ENCODE measurements around the gene OR6K6.

The OR6K6 gene, protein sequence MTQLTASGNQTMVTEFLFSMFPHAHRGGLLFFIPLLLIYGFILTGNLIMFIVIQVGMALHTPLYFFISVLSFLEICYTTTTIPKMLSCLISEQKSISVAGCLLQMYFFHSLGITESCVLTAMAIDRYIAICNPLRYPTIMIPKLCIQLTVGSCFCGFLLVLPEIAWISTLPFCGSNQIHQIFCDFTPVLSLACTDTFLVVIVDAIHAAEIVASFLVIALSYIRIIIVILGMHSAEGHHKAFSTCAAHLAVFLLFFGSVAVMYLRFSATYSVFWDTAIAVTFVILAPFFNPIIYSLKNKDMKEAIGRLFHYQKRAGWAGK

DNA sequence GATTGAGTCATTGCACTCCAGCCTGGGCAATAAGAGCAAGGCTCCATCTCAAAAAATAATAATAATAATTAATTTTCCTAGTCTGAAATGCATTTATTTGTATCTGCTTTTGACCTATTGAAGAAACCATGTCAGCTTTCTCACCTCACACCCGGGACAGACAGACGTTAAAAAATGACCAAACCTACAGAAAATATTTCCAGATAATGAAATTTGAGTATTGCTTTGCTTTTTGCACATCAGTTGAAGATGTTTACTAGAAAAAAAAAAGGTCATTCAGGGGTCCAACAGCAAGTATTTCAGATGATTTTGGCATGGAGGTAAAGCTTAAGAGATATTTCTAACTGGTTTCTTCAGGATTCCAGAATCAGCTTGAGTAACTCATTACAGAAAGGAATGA, at the start of gene OR6K6:
Gene OR6K6, plus strand, starts transcription at position 301 of the 400 bp plus-strand sequence. CDS start 168 bp downstream, outside the sequence.
- DNase-seq = no peak

DNA sequence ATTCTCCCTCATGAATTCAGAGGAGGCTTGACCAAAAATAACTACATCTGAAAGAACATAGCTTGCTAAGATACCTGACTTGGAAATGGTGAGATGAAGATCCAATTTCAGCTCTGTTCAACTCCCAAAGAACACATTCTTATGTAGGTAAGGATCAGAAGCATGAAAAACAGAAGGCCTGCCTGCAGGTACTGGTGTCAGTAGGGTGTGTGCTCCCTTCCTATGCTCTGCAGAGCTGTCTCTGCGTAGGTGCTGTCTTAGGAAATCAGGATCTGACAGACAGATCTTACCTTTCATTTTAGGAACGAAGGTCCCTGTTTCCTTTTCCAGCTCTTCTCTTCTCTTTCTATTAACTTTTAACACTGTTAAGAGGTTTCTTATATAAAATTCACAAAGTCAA, 48.4 kb upstream of the OR6K6 start:
- DNase-seq = no peak

- DNase-seq = no peak
Observed at GRCh38 chr1:158711098-158711497, 43.4 kb upstream of the OR6K6 start.

- DNase-seq = no peak
Observed at GRCh38 chr1:158714754-158715153, 39.8 kb upstream of the OR6K6 start.

- DNase-seq = no peak
Observed at GRCh38 chr1:158716335-158716734, 38.2 kb upstream of the OR6K6 start.

DNA sequence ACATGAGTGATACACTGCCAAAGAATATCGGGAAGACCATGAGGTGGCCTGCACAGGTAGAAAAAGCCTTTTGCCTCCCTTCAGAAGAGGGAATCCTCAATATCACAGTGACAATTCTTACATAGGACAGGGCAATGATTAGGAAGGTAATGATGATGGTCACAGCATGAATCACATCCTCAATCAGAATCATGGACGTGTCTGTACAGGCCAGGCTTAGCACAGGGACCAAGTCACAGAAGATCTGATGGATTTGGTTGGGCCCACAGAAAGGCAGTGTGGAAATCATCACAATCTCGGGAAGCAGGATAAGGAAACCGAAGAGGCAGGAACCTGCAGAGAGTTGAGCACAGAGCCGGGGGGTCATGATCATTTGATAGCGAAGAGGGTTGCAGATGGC, 37.2 kb upstream of the OR6K6 start:
- DNase-seq = no peak

GRCh38 chr1:158719664-158720063, 34.9 kb upstream of the OR6K6 start:
- DNase-seq = no peak

- no peak for DNase-seq
Observed at GRCh38 chr1:158720620-158721019, 33.9 kb upstream of the OR6K6 start, which contains the start of gene OR6K3. Gene OR6K3, minus strand, starts transcription at chr1:158720720. Its CDS starts 2,605 bp downstream, at chr1:158718115.

GRCh38 chr1:158724442-158724841, 30.1 kb upstream of the OR6K6 start:
- no peak for DNase-seq

DNA sequence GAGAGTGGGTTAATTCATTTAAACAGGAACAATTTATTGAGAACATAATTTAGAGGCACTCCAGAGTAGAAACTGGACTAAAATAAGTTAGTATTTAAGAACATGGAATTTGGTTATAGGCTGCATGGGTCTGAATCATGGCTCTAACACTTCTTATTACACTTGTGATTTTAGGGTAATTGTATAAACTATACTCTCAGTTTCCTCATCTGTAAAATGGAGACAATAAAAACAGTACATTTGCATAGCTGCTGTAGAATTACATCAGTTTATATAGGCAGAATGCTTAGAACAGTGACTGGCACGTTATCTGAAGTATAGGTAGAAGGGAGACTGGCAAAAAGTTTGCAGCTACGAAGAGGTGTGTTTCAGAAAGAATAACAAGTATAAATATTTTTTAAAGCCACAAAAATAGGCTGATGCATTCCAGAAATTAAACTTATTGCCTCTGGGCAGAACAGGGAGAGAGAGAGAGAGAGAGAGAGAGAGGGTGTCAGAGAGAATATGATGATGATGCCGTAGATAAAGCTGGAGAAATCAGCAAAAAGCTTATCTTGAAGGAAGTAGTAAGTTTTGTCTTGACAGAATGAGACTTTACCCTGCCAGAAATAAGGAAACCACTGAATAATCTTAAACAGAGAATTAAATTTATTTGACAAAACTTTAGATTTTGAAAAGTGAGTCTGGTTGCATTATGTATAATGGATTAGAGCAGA, 25.9 kb upstream of the OR6K6 start:
- DNase-seq = no peak

DNA sequence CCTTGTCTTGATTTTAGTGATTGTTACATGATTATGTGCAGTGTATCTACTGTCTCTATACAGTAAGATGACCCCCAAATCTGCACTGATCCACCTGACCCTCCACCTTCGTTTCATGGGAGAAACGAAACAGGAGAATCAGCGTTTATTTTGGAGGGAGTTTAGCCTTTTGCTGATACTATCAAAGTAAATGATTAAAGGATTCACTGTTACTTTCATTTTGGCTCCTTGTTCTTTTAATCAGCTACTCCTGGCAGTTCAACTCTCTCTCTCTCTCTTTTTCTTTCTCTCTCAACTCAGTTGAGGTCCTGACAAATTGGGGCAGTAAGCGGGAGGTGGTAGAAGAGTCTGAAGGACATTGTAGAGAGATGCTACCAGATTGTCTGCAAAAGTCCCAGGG, 24.1 kb upstream of the OR6K6 start:
- no peak for DNase-seq

DNA sequence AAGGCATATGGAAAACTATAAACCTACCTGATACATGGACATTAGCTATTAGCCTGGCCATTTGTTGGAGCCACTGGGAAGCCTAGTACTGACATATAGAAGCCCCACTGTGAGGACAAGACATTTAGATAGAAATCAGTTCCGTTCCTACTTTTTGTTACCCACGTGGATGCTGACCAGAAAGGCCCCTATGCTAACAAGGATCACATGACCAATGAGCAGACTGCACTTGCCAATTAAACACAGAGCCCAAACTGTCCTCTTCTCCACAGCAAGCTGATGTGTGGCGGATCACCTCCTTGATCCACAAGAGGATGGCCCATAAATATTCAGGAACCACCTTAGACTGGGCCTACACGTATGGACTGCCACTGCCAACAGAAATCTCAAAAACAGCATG, 22.8 kb upstream of the OR6K6 start:
- no peak for DNase-seq

- DNase-seq = no peak
Observed at GRCh38 chr1:158732524-158732923, 22.0 kb upstream of the OR6K6 start.

- DNase-seq = no peak
Observed at GRCh38 chr1:158735848-158736247, 18.7 kb upstream of the OR6K6 start.

GRCh38 chr1:158752155-158752712, 2.3 kb upstream of the OR6K6 start:
- DNase-seq = no peak

DNA sequence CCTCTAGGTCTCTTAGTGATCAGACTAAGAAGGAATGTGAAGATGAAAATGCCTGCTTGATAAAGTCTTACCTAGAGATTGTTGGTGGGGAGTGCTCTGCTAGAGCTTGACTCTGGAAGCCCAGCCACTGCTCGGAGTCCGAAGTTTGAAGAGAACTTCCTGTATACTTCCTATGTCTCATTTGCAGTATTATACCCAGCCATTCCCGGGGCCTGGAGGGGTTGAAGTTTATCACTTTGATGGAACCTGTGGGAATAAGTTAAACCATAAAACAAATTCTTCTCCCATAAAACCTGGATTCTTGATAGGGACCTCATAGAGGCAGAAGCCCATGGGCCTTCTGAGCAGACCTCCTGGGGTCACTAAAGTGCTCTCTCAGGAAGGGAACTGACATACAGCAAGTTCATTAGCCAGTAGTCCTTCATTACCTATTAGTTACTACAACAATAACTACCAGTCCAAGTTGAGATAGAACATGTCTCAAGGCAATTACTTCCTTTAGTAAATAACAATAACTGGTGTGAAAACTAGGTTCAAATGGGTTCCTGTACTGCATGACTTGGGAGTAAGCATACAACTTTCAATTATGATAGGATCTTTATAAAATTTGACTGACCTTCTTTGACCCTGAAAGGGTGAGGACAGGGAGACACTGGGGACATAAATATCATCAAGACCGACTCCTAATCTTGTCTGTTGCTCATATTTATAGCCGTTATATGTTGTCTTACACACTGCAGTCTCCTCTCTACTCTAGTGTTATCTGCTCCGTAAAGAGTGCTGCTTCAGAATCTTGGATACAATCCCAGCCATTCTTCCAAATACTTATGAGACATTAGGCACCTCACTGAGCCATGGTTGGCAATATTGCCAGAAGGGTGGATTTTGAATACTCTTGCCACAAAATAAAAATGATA, 17.7 kb downstream of the OR6K6 start, which contains the start of gene OR6N1:
Gene OR6N1, minus strand, starts transcription at position 246 of the 917 bp plus-strand sequence. CDS start 5,513 bp downstream, outside the sequence.
- DNase-seq = no peak

DNA sequence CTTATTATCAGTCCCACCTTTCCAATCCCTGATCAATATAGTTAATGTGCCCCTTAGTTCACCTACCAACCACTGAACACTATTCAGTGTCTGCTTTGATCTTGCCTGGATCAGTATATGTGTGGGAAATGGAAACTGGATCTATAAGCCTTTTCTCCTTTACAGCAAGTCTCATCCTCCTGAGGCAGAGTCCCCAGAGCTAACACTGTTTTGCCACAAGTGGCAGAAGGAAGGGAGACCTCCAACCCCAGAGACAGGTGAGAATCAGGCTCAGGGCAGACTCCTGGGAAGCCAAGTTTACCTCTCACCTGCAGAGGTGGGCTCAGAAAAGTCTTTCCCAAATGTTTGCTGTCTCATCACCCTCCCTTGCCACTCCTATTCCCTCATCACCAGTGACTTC, 26.6 kb downstream of the OR6K6 start, which contains the start of gene OR6N2:
Gene OR6N2, minus strand, starts transcription at position 101 of the 400 bp plus-strand sequence. CDS start 3,569 bp downstream, outside the sequence.
- no peak for DNase-seq

- no peak for DNase-seq
Observed at GRCh38 chr1:158793604-158794003, 39.1 kb downstream of the OR6K6 start.

GRCh38 chr1:158794247-158794646, 39.7 kb downstream of the OR6K6 start:
- DNase-seq = no peak

DNA sequence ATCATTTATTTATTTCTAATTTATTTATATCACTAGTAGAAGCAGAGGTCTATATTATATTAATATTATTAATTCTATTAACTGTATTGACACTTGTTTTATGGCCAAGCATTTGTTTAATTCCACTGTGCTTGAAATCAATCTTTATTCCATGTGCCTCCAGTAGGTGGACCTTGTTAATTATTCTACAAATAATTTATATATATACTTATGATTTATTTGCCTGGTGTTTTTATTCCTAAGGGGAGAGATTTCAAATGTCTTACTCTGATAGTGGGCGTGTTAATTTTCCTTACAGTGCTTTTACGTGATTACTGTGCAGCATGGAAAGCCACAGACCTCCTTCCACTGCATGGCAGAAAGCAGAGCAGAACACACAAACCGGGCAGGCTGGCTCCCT, 44.0 kb downstream of the OR6K6 start:
- DNase-seq = no peak

GRCh38 chr1:158799689-158800088, 45.2 kb downstream of the OR6K6 start:
- no peak for DNase-seq

GRCh38 chr1:158800526-158800925, 46.0 kb downstream of the OR6K6 start:
- DNase-seq = no peak

GRCh38 chr1:158801396-158801795, 46.9 kb downstream of the OR6K6 start:
- DNase-seq = no peak

Measured in NCI-H446 treated with DMSO at 0.1 percent for 48 hours (cell line).